Measurements from ENCODE around the gene C5AR1.
"Not testable (repeated sequence)": the region's sequence is repeated elsewhere in the genome, so short reads cannot be mapped to it uniquely, and the experiment has no call there.

The C5AR1 gene

GRCh38 chr19:47336765-47337718, 27.4 kb downstream of the C5AR1 start:
- H3K9me3 Mint-ChIP-seq, H3K4me3 Mint-ChIP-seq, H3K36me3 Mint-ChIP-seq: not testable (repeated sequence)
- ATAC-seq: peak; percentile 60
- Mint-ChIP-seq H3K4me1 (peaks cover 13% of the 10 kb centered on the region), H3K27ac (peak overlapping the region; percentile 31), H3K27me3 (peaks cover 29% of the 10 kb centered on the region)

DNA sequence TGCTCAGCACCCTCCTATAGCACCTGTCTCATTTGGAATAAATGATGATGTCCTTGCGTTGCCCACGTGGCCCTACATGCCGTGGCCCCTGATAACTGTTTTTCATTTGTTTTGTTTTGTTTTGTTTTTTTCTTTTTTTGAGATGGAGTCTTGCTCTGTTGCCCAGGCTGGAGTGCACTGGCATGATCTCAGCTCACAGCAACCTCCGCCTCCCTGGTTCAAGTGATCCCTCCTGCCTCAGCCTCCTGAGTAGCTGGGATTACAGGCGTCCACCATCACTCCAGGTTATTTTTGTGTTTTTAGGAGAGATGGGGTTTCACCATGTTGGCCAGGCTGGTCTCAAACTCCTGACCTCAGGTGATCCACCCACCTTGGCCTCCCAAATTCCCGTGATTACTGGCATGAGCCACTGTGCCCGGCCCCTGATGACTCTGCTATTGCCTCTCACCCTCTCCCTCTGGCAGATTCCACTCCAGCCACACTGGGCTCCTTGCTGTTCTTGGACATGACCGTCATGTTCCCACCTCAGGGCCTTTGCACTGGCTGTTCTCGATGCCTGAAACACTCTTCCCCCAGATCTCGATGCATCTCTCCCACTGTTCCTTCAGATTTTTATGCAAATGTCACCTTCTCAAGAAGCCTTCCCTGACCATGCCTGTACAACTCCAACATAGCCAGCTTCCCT, 29.7 kb downstream of the C5AR1 start:
- Mint-ChIP-seq H3K36me3 (no peaks in the 10 kb centered on the region), H3K4me1 (peaks cover 13% of the 10 kb centered on the region), H3K9me3 (peaks cover 5% of the 10 kb centered on the region), H3K27me3 (peaks cover 18% of the 10 kb centered on the region), H3K27ac (no peak overlapping the region), H3K4me3 (no peak overlapping the region)
- ATAC-seq: no peak

DNA sequence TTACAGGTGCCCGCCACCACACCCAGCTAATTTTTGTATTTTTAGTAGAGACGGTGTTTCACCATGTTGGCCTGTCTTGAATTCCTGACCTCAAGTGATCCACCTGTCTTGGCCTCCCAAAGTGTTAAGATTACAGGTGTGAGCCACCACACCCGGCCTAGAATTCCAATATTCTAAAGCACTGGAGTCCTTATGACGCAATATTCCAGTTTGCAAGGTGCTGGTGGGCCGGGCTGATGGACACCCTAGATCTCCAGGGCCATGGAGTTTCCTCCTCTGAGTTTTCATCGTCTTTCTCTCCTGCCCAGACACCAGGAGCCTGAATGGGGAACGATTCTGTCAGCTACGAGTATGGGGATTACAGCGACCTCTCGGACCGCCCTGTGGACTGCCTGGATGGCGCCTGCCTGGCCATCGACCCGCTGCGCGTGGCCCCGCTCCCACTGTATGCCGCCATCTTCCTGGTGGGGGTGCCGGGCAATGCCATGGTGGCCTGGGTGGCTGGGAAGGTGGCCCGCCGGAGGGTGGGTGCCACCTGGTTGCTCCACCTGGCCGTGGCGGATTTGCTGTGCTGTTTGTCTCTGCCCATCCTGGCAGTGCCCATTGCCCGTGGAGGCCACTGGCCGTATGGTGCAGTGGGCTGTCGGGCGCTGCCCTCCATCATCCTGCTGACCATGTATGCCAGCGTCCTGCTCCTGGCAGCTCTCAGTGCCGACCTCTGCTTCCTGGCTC, 31.0 kb downstream of the C5AR1 start:
- Mint-ChIP-seq H3K36me3 (no peaks in the 10 kb centered on the region), H3K9me3 (peaks cover 5% of the 10 kb centered on the region), H3K4me3 (no peak overlapping the region), H3K27ac (no peak overlapping the region), H3K27me3 (peaks cover 18% of the 10 kb centered on the region), H3K4me1 (peaks cover 13% of the 10 kb centered on the region)
- ATAC-seq: no peak

DNA sequence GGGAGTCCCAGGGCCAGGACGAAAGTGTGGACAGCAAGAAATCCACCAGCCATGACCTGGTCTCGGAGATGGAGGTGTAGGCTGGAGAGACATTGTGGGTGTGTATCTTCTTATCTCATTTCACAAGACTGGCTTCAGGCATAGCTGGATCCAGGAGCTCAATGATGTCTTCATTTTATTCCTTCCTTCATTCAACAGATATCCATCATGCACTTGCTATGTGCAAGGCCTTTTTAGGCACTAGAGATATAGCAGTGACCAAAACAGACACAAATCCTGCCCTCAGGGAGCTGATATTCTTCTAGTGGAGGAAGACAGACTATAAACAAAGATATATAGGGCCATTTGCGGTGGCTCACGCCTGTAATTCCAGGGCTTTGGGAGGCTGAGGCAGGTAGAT, 32.1 kb downstream of the C5AR1 start:
- peaks cover 18% of the 10 kb centered on the region for H3K27me3 Mint-ChIP-seq
- H3K9me3 Mint-ChIP-seq: peaks cover 2% of the 10 kb centered on the region
- H3K4me1 Mint-ChIP-seq: peaks cover 6% of the 10 kb centered on the region
- no peaks in the 10 kb centered on the region for H3K36me3 Mint-ChIP-seq
- H3K27ac Mint-ChIP-seq: no peak overlapping the region
- ATAC-seq: no peak
- H3K4me3 Mint-ChIP-seq: no peak overlapping the region

- Mint-ChIP-seq H3K27me3 (peaks cover 18% of the 10 kb centered on the region), H3K4me3 (no peak overlapping the region), H3K4me1 (peaks cover 2% of the 10 kb centered on the region), H3K9me3 (peaks cover 2% of the 10 kb centered on the region), H3K27ac (no peak overlapping the region), H3K36me3 (no peaks in the 10 kb centered on the region)
- ATAC-seq: no peak
These were observed 33.6 kb downstream of the C5AR1 start for GRCh38 chr19:47343194-47343802.

- no peak for ATAC-seq
- peaks cover 2% of the 10 kb centered on the region for H3K9me3 Mint-ChIP-seq
- H3K27ac Mint-ChIP-seq: no peak overlapping the region
- H3K36me3 Mint-ChIP-seq: peaks cover 4% of the 10 kb centered on the region
- H3K4me3 Mint-ChIP-seq: no peak overlapping the region
- H3K27me3 Mint-ChIP-seq: peaks cover 15% of the 10 kb centered on the region
- H3K4me1 Mint-ChIP-seq: peaks cover 12% of the 10 kb centered on the region
These were observed 34.8 kb downstream of the C5AR1 start for GRCh38 chr19:47344425-47344824.

GRCh38 chr19:47346024-47346423, 36.4 kb downstream of the C5AR1 start:
- H3K27me3 Mint-ChIP-seq: not testable (repeated sequence)

GRCh38 chr19:47348819-47349795, 39.4 kb downstream of the C5AR1 start, which contains the start of gene DHX34:
Gene DHX34, plus strand, starts transcription at chr19:47349315. Its CDS starts 3,716 bp downstream, at chr19:47353031.
- Mint-ChIP-seq H3K27ac (peak within 1 kb of the TSS; percentile 81), H3K4me3 (peak within 1 kb of the TSS; percentile 91), H3K36me3 (peaks cover 42% of the 10 kb centered on the region), H3K27me3 (no peaks in the 10 kb centered on the region), H3K9me3 (peaks cover 9% of the 10 kb centered on the region), H3K4me1 (peaks cover 40% of the 10 kb centered on the region)
- ATAC-seq: peak; percentile 99

More at GRCh38 chr19:47346024-47346423, 36.4 kb downstream of the C5AR1 start:
- not testable (repeated sequence) for H3K27ac Mint-ChIP-seq, ATAC-seq, H3K4me3 Mint-ChIP-seq
- H3K36me3 Mint-ChIP-seq: peaks cover 18% of the 10 kb centered on the region
- peaks cover 28% of the 10 kb centered on the region for H3K4me1 Mint-ChIP-seq
- H3K9me3 Mint-ChIP-seq: peaks cover 12% of the 10 kb centered on the region

GRCh38 chr19:47350630-47351029, 41.0 kb downstream of the C5AR1 start:
- H3K27ac Mint-ChIP-seq: no peak overlapping the region
- H3K36me3 Mint-ChIP-seq: peaks cover 56% of the 10 kb centered on the region
- peaks cover 9% of the 10 kb centered on the region for H3K9me3 Mint-ChIP-seq
- H3K4me3 Mint-ChIP-seq: peak overlapping the region; percentile 10
- H3K4me1 Mint-ChIP-seq: peaks cover 49% of the 10 kb centered on the region
- ATAC-seq: no peak
- no peaks in the 10 kb centered on the region for H3K27me3 Mint-ChIP-seq

GRCh38 chr19:47351548-47351947, 41.9 kb downstream of the C5AR1 start:
- Mint-ChIP-seq H3K4me3 (no peak overlapping the region), H3K9me3 (peaks cover 9% of the 10 kb centered on the region), H3K27me3 (no peaks in the 10 kb centered on the region), H3K36me3 (peaks cover 65% of the 10 kb centered on the region), H3K4me1 (peaks cover 56% of the 10 kb centered on the region), H3K27ac (no peak overlapping the region)
- no peak for ATAC-seq

GRCh38 chr19:47352095-47352494, 42.4 kb downstream of the C5AR1 start:
- H3K4me1 Mint-ChIP-seq: peaks cover 56% of the 10 kb centered on the region
- no peak for ATAC-seq
- peaks cover 70% of the 10 kb centered on the region for H3K36me3 Mint-ChIP-seq
- H3K4me3 Mint-ChIP-seq: no peak overlapping the region
- no peak overlapping the region for H3K27ac Mint-ChIP-seq
- no peaks in the 10 kb centered on the region for H3K27me3 Mint-ChIP-seq
- H3K9me3 Mint-ChIP-seq: peaks cover 9% of the 10 kb centered on the region

DNA sequence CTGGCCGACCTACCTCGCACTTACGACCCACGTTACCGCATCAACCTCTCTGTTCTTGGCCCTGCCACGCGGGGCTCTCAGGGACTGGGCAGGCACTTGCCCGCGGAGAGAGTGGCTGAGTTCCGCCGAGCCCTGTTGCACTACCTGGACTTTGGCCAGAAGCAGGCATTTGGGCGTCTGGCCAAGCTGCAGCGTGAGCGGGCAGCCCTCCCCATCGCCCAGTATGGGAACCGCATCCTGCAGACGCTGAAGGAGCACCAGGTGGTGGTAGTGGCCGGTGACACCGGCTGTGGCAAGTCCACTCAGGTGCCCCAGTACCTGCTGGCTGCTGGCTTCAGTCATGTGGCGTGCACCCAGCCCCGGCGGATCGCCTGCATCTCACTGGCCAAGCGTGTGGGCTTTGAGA, 43.6 kb downstream of the C5AR1 start:
- H3K27ac Mint-ChIP-seq: no peak overlapping the region
- no peak for ATAC-seq
- H3K4me3 Mint-ChIP-seq: no peak overlapping the region
- H3K9me3 Mint-ChIP-seq: peaks cover 9% of the 10 kb centered on the region
- peaks cover 55% of the 10 kb centered on the region for H3K4me1 Mint-ChIP-seq
- H3K36me3 Mint-ChIP-seq: peaks cover 82% of the 10 kb centered on the region
- no peaks in the 10 kb centered on the region for H3K27me3 Mint-ChIP-seq

DNA sequence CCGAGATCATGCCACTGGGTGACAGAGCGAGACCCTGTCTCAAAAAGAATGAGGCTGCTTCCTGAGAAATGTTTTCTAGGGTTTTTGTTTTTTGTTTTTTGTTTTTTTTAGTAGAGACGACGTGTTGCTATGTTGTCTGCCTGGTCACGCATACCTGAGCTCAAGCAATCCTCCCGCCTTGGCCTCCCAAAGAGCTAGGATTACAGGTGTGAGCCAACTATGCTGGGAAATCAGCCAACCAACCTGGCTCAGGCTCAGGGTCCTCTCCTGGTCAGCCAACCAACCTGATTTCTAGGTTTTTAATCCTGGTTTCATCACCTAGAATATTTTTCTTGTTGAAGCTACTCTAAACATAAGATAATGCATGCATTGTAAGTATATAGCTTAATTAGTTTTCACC, 47.2 kb downstream of the C5AR1 start:
- Mint-ChIP-seq H3K4me3 (no peak overlapping the region), H3K27me3 (no peaks in the 10 kb centered on the region), H3K27ac (no peak overlapping the region), H3K4me1 (peaks cover 22% of the 10 kb centered on the region), H3K9me3 (no peaks in the 10 kb centered on the region), H3K36me3 (peaks cover 97% of the 10 kb centered on the region)
- ATAC-seq: no peak

Measured in stimulated activated memory B cell treated with anti-CD40 and anti-IgM and Interleukin-4, amounts not matched to agents 10 μg/mL and 1 μg/mL and 100 μg/mL, for 72 hours (primary cell).